ENCODE results near the gene MAP2K2. TPM values are rescaled to one million over a fixed set of nuclear protein-coding genes. Genes with fewer than 3 reads are reported as not detected.

MAP2K2 gene
- total RNA-seq, 4 donors from 2014 or later, result 101 to 207 (median 138) TPM

DNA sequence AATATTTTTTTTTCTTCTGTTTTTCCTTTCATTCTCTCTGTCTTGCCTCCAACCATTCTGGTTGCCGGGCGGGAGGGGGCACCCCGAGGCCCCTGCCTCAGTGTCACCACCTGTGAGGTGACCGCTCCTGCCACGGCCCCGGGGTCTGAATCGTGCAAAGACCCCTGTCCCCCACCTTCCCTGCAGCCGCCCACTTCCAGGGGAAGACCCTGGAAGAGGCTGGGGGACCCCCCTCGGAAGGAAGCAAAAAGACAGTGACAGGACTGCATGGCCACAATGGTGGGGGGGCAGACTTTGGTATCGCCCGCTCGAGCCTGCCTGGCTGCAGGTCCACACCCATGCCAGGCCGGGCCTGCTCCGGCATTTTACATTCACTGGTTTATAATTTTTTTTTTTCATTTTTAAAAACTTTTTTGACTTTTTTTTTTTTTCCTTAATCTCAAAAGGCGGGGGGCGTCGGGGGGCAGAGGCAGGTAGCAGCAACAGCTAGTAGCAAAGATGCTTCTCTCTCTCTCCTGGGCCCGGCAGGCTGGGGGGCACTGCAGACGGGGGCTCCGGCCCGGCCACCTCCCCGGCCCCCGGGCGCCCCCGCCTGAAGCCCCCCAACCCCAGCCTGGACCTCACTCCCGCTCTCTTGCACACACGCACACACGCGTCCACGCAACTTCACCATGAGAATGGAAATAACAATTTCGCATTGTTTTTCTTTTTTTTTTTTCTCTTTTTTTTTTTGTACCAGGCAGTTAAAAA lies 79.8 kb downstream of the MAP2K2 start:
- peaks cover 0 to 12% of the 10 kb centered on the region in 2 donors for H3K36me3 ChIP-seq

DNA sequence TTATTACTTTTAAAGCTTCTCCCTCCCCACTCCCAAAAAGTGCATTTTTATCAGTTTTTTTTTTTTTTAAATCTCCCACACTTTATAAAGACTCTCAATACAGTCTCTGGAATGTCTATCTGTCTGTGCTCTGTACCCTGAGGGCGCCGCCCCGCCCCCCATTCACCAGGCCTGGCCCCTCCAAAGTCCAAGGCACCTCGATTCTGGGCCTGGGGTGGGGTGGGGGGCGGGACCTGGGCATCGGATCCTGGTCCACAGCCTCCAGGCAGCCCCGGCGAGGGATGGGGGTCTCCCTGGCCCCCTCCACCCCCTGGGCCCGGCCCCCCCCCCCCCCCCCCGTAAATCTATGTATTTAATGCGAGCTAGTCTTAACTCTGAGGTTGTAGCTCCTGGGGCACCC lies 80.5 kb downstream of the MAP2K2 start:
- Histone ChIP-seq H3K27me3 (no peaks in the 10 kb centered on the region), H3K9me3 (no peaks in the 10 kb centered on the region), H3K4me1 (peaks cover 0 to 1% of the 10 kb centered on the region in 2 donors), H3K27ac (no peak overlapping the region), H3K36me3 (peaks cover 0 to 12% of the 10 kb centered on the region in 2 donors), H3K4me3 (no peak overlapping the region)
- intact Hi-C loops (cut with DNase I; ENCODE audit: low total_unique reads), result no loop called here
- TF ChIP-seq CTCF (IDR thresholded peaks at IDR 0.05 in 4 of 5, conservative IDR thresholded peaks at IDR 0.05 in 1 of 5) (no peak), POLR2A (IDR thresholded peaks at IDR 0.05) (no peak)
- DNase-seq (no peak), ATAC-seq (no peak)
- in situ Hi-C loops (cut with MboI; ENCODE audit: low sequenced_read_pairs in 4 of 4), result no loop called here

More for the DNA sequence above, 79.8 kb downstream of the MAP2K2 start:
- Histone ChIP-seq H3K27ac (peak overlapping the region in 1 of 4 donors; percentile 18), H3K4me3 (no peak overlapping the region), H3K27me3 (no peaks in the 10 kb centered on the region), H3K4me1 (peaks cover 6 to 7% of the 10 kb centered on the region in 2 donors), H3K9me3 (no peaks in the 10 kb centered on the region)
- ATAC-seq (no peak), DNase-seq (no peak)
- in situ Hi-C loops (cut with MboI; ENCODE audit: low sequenced_read_pairs in 4 of 4), result no loop called here
- TF ChIP-seq POLR2A (IDR thresholded peaks at IDR 0.05), result no peak
- TF ChIP-seq CTCF (IDR thresholded peaks at IDR 0.05 in 4 of 5, conservative IDR thresholded peaks at IDR 0.05 in 1 of 5), result no peak
- intact Hi-C loops (cut with DNase I; ENCODE audit: low total_unique reads), result no loop called here

- no peak overlapping the region for H3K4me3 ChIP-seq
- H3K27me3 ChIP-seq, result no peaks in the 10 kb centered on the region
- peaks cover 0 to 13% of the 10 kb centered on the region in 2 donors for H3K36me3 ChIP-seq
- TF ChIP-seq CTCF (IDR thresholded peaks at IDR 0.05 in 4 of 5, conservative IDR thresholded peaks at IDR 0.05 in 1 of 5) (no peak), POLR2A (IDR thresholded peaks at IDR 0.05) (no peak)
- H3K27ac ChIP-seq, result peak overlapping the region in 2 of 4 donors; percentile 10 to 43
- in situ Hi-C loops (cut with MboI; ENCODE audit: low sequenced_read_pairs in 4 of 4) (no loop called here), intact Hi-C loops (cut with DNase I; ENCODE audit: low total_unique reads) (no loop called here)
- no peaks in the 10 kb centered on the region for H3K9me3 ChIP-seq
- no peaks in the 10 kb centered on the region for H3K4me1 ChIP-seq
- DNase-seq, result no peak
- no peak for ATAC-seq
These were observed 81.2 kb downstream of the MAP2K2 start for GRCh38 chr19:4042731-4043082.

GRCh38 chr19:4042064-4042730 lies 81.7 kb downstream of the MAP2K2 start:
- Histone ChIP-seq H3K4me3 (no peak overlapping the region), H3K27ac (peak overlapping the region in 2 of 4 donors; percentile 10 to 43), H3K36me3 (peaks cover 0 to 14% of the 10 kb centered on the region in 2 donors), H3K9me3 (no peaks in the 10 kb centered on the region), H3K27me3 (no peaks in the 10 kb centered on the region), H3K4me1 (no peaks in the 10 kb centered on the region)
- in situ Hi-C loops (cut with MboI; ENCODE audit: low sequenced_read_pairs in 4 of 4), result no loop called here
- TF ChIP-seq POLR2A (IDR thresholded peaks at IDR 0.05) (no peak), CTCF (IDR thresholded peaks at IDR 0.05 in 4 of 5, conservative IDR thresholded peaks at IDR 0.05 in 1 of 5) (no peak)
- DNase-seq, result no peak
- intact Hi-C loops (cut with DNase I; ENCODE audit: low total_unique reads), result no loop called here
- no peak for ATAC-seq

Other genes with a start within 250 kb of the MAP2K2 start
- gene ATCAY, start 243.4 kb downstream of the MAP2K2 start, total RNA-seq, result not detected
- gene NMRK2, start 191.1 kb downstream of the MAP2K2 start, total RNA-seq, result 100 to 1,000 TPM in 2 of 4 donors, 10 to 100 TPM in 2; 46.3 to 168 (median 106) TPM
- gene DAPK3, start 153.0 kb downstream of the MAP2K2 start, total RNA-seq, result 100 to 1,000 TPM in 3 of 4 donors, 10 to 100 TPM in 1; 61.3 to 135 (median 115) TPM
- gene EEF2, start 138.7 kb downstream of the MAP2K2 start, total RNA-seq, result 1,000 to 10,000 TPM; 1,701 to 2,714 (median 2,440) TPM
- 10 to 100 TPM; 15.5 to 20.0 (median 17.5) TPM for gene PIAS4, start 116.4 kb downstream of the MAP2K2 start, total RNA-seq
- gene ZBTB7A, start 57.2 kb downstream of the MAP2K2 start, total RNA-seq, result 100 to 1,000 TPM in 2 of 4 donors, 10 to 100 TPM in 2; 50.0 to 104 (median 91.9) TPM
- 1 to 10 TPM in 1 of 4 donors, under 1 TPM in 1, not detected in 2; 0.10 to 1.0 TPM for gene CREB3L3, start 29.5 kb upstream of the MAP2K2 start, total RNA-seq
- 10 to 100 TPM; 11.7 to 25.7 (median 13.7) TPM for gene SIRT6, start 58.4 kb upstream of the MAP2K2 start, total RNA-seq
- 1 to 10 TPM in 1 of 4 donors, under 1 TPM in 3; 0.13 to 3.0 (median 0.45) TPM for gene ANKRD24, start 58.6 kb upstream of the MAP2K2 start, total RNA-seq
- 1 to 10 TPM in 1 of 4 donors, under 1 TPM in 2, not detected in 1; 0.38 to 1.7 (median 0.85) TPM for gene EBI3, start 105.4 kb upstream of the MAP2K2 start, total RNA-seq
- gene YJU2, start 123.0 kb upstream of the MAP2K2 start, total RNA-seq, result 10 to 100 TPM; 13.5 to 37.8 (median 19.9) TPM
- under 1 TPM in 1 of 4 donors, not detected in 3; 0.26 TPM for gene SHD, start 155.1 kb upstream of the MAP2K2 start, total RNA-seq
- not detected for gene TMIGD2, start 178.3 kb upstream of the MAP2K2 start, total RNA-seq
- gene FSD1, start 180.5 kb upstream of the MAP2K2 start, total RNA-seq, result not detected
- gene STAP2, start 214.7 kb upstream of the MAP2K2 start, total RNA-seq, result 1 to 10 TPM in 2 of 4 donors, under 1 TPM in 1, not detected in 1; 0.94 to 2.1 (median 1.3) TPM
- 1 to 10 TPM; 2.7 to 3.1 (median 3.0) TPM for gene MPND, start 219.4 kb upstream of the MAP2K2 start, total RNA-seq